ENCODE results near the gene PCBP3. TPM values are rescaled to one million over a fixed set of nuclear protein-coding genes. Genes with fewer than 3 reads are reported as not detected.

Gene PCBP3
- total RNA-seq, 1 donor from 2014 or later, result not detected

GRCh38 chr21:45899317-45900033 lies 255.9 kb downstream of the PCBP3 start:
- Histone ChIP-seq H3K27ac (ENCODE audit: low read depth, low read length) (no peak overlapping the region), H3K4me1 (ENCODE audit: control insufficient read depth in 3 of 3, insufficient read depth in 3 of 3, low read length in 3 of 3) (no peaks in the 10 kb centered on the region), H3K4me3 (ENCODE audit: low read length in 3 of 3) (no peak overlapping the region), H3K36me3 (ENCODE audit: control insufficient read depth in 3 of 3, insufficient read depth in 3 of 3, low read length in 3 of 3) (no peaks in the 10 kb centered on the region), H3K9ac (ENCODE audit: low read depth in 1 of 3, low read length in 3 of 3) (no peak overlapping the region), H3K27me3 (ENCODE audit: control insufficient read depth in 3 of 3, insufficient read depth in 3 of 3, low read length in 3 of 3) (peaks cover 9 to 31% (median 19%) of the 10 kb centered on the region in 3 donors), H3K9me3 (ENCODE audit: control insufficient read depth in 3 of 3, low read length in 3 of 3) (no peaks in the 10 kb centered on the region)

DNA sequence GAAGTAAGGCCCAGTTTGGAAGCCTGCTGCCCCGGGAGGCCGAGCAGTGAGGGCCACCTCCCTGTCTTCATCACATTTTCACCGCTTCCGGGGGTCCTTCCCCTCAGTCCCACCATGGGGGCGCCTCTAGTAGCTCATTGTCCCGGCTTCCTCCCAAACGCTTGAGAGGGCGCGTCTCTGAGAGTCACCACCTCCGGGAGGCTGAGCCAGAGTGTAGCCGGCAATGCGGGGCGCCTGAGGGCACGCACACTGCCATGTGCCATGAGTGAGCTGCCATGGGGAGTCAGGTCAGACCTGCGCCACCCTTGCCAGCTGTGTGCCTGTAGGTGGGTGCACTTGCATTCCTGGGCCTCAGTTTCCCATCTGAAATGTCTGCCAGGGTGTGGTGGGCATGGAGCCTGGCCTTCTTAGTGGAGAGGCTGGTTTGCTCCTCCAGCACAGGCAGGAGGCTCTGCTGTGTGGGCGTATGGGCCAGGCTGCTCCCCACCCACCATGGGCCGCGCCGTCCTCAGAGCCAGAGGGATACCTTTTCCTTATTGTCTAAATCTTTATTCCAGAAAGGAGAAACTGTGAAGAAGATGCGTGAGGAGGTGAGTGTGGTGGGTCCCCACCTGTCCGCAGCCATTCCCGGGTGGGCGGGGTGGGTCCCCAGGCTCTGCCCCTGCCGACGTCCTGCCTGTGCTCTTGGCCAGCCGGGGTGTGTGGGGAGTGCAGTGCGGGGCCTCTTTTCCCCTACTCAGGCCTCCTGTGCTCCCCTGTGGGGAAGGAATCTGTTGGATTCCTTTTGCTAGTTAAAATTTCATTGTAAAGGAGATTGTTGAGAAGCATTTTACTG lies 256.7 kb downstream of the PCBP3 start:
- H3K9me3 ChIP-seq (ENCODE audit: control insufficient read depth in 3 of 3, low read length in 3 of 3), result no peaks in the 10 kb centered on the region
- no peak overlapping the region for H3K27ac ChIP-seq (ENCODE audit: low read depth, low read length)
- H3K4me3 ChIP-seq (ENCODE audit: low read length in 3 of 3), result no peak overlapping the region
- H3K36me3 ChIP-seq (ENCODE audit: control insufficient read depth in 3 of 3, insufficient read depth in 3 of 3, low read length in 3 of 3), result no peaks in the 10 kb centered on the region
- no peaks in the 10 kb centered on the region for H3K4me1 ChIP-seq (ENCODE audit: control insufficient read depth in 3 of 3, insufficient read depth in 3 of 3, low read length in 3 of 3)
- peaks cover 7 to 31% (median 13%) of the 10 kb centered on the region in 3 donors for H3K27me3 ChIP-seq (ENCODE audit: control insufficient read depth in 3 of 3, insufficient read depth in 3 of 3, low read length in 3 of 3)
- no peak overlapping the region for H3K9ac ChIP-seq (ENCODE audit: low read depth in 1 of 3, low read length in 3 of 3)

DNA sequence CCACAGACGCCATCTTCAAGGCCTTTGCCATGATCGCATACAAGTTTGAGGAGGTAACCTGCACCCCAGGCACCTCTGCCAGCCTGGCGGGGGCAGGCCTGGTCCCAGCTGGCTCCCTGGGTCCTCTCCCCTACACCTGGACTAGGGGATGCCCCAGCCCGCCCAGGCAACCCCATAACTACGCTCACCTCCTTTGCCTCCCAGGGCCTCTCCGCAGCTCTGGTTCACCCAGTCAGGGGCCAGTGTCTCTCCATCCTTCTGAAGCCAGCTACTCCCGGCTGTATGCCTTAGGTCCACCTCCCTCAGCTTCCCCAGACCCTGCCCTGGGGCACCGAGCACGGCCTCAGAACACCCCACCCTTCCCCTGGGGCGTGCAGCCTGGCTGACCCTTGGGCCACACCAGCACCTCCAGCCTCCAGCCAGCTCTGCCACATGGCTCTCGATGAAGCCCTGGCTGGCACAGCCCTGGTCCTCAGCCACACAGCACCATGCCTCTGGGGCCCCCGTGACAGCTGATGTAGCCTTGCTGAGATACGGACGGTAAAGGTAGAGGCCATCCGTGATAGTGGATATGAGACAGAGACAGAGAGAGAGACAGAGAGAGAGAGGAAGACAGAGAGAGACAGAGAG lies 257.7 kb downstream of the PCBP3 start:
- no peaks in the 10 kb centered on the region for H3K36me3 ChIP-seq (ENCODE audit: control insufficient read depth in 3 of 3, insufficient read depth in 3 of 3, low read length in 3 of 3)
- H3K4me3 ChIP-seq (ENCODE audit: low read length in 3 of 3), result no peak overlapping the region
- no peak overlapping the region for H3K27ac ChIP-seq (ENCODE audit: low read depth, low read length)
- H3K9ac ChIP-seq (ENCODE audit: low read depth in 1 of 3, low read length in 3 of 3), result no peak overlapping the region
- no peaks in the 10 kb centered on the region for H3K9me3 ChIP-seq (ENCODE audit: control insufficient read depth in 3 of 3, low read length in 3 of 3)
- H3K27me3 ChIP-seq (ENCODE audit: control insufficient read depth in 3 of 3, insufficient read depth in 3 of 3, low read length in 3 of 3), result peaks cover 4 to 22% (median 7%) of the 10 kb centered on the region in 3 donors
- H3K4me1 ChIP-seq (ENCODE audit: control insufficient read depth in 3 of 3, insufficient read depth in 3 of 3, low read length in 3 of 3), result no peaks in the 10 kb centered on the region

- H3K27me3 ChIP-seq (ENCODE audit: control insufficient read depth in 3 of 3, insufficient read depth in 3 of 3, low read length in 3 of 3), result peaks cover 4 to 14% (median 7%) of the 10 kb centered on the region in 3 donors
- no peaks in the 10 kb centered on the region for H3K9me3 ChIP-seq (ENCODE audit: control insufficient read depth in 3 of 3, low read length in 3 of 3)
- H3K4me1 ChIP-seq (ENCODE audit: control insufficient read depth in 3 of 3, insufficient read depth in 3 of 3, low read length in 3 of 3), result no peaks in the 10 kb centered on the region
- no peak overlapping the region for H3K9ac ChIP-seq (ENCODE audit: low read depth in 1 of 3, low read length in 3 of 3)
- H3K4me3 ChIP-seq (ENCODE audit: low read length in 3 of 3), result no peak overlapping the region
- H3K27ac ChIP-seq (ENCODE audit: low read depth, low read length), result no peak overlapping the region
- H3K36me3 ChIP-seq (ENCODE audit: control insufficient read depth in 3 of 3, insufficient read depth in 3 of 3, low read length in 3 of 3), result no peaks in the 10 kb centered on the region
These were observed 258.9 kb downstream of the PCBP3 start for GRCh38 chr21:45902292-45902995.

- Histone ChIP-seq H3K9ac (ENCODE audit: low read depth in 1 of 3, low read length in 3 of 3) (no peak overlapping the region), H3K27me3 (ENCODE audit: control insufficient read depth in 3 of 3, insufficient read depth in 3 of 3, low read length in 3 of 3) (peaks cover 1 to 4% (median 1%) of the 10 kb centered on the region in 3 donors), H3K27ac (ENCODE audit: low read depth, low read length) (no peak overlapping the region), H3K4me3 (ENCODE audit: low read length in 3 of 3) (no peak overlapping the region), H3K36me3 (ENCODE audit: control insufficient read depth in 3 of 3, insufficient read depth in 3 of 3, low read length in 3 of 3) (no peaks in the 10 kb centered on the region), H3K4me1 (ENCODE audit: control insufficient read depth in 3 of 3, insufficient read depth in 3 of 3, low read length in 3 of 3) (no peaks in the 10 kb centered on the region), H3K9me3 (ENCODE audit: control insufficient read depth in 3 of 3, low read length in 3 of 3) (no peaks in the 10 kb centered on the region)
These were observed 261.7 kb downstream of the PCBP3 start for GRCh38 chr21:45905196-45905595.

GRCh38 chr21:45906196-45906805 lies 262.8 kb downstream of the PCBP3 start:
- H3K4me3 ChIP-seq (ENCODE audit: low read length in 3 of 3), result no peak overlapping the region
- H3K27me3 ChIP-seq (ENCODE audit: control insufficient read depth in 3 of 3, insufficient read depth in 3 of 3, low read length in 3 of 3), result peaks cover 0 to 3% (median 0%) of the 10 kb centered on the region in 3 donors
- no peaks in the 10 kb centered on the region for H3K9me3 ChIP-seq (ENCODE audit: control insufficient read depth in 3 of 3, low read length in 3 of 3)
- no peaks in the 10 kb centered on the region for H3K36me3 ChIP-seq (ENCODE audit: control insufficient read depth in 3 of 3, insufficient read depth in 3 of 3, low read length in 3 of 3)
- no peak overlapping the region for H3K27ac ChIP-seq (ENCODE audit: low read depth, low read length)
- no peaks in the 10 kb centered on the region for H3K4me1 ChIP-seq (ENCODE audit: control insufficient read depth in 3 of 3, insufficient read depth in 3 of 3, low read length in 3 of 3)
- H3K9ac ChIP-seq (ENCODE audit: low read depth in 1 of 3, low read length in 3 of 3), result no peak overlapping the region

DNA sequence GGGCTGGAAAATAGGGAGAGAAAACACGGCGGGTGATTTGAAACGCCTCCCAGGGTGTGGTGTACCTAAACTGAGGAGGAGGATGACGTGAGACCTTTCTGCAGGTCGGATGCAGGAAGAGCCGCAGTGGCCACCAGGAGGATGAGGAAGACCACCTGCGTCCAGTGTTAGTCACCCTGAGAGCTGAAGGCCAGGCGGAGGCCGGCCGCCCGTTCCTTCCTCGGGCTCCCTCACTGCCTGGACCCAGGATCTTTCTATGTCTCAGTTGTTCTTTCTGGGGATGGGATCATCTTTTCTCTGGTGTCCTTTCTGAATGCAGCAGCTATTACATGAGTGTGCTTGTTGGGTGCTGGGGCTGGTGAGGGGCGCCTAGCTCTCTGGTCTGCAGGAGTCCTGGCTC lies 263.3 kb downstream of the PCBP3 start:
- Histone ChIP-seq H3K4me3 (ENCODE audit: low read length in 3 of 3) (no peak overlapping the region), H3K36me3 (ENCODE audit: control insufficient read depth in 3 of 3, insufficient read depth in 3 of 3, low read length in 3 of 3) (no peaks in the 10 kb centered on the region), H3K4me1 (ENCODE audit: control insufficient read depth in 3 of 3, insufficient read depth in 3 of 3, low read length in 3 of 3) (no peaks in the 10 kb centered on the region), H3K9ac (ENCODE audit: low read depth in 1 of 3, low read length in 3 of 3) (no peak overlapping the region), H3K27ac (ENCODE audit: low read depth, low read length) (no peak overlapping the region), H3K9me3 (ENCODE audit: control insufficient read depth in 3 of 3, low read length in 3 of 3) (no peaks in the 10 kb centered on the region), H3K27me3 (ENCODE audit: control insufficient read depth in 3 of 3, insufficient read depth in 3 of 3, low read length in 3 of 3) (peaks cover 0 to 3% (median 0%) of the 10 kb centered on the region in 3 donors)

- Histone ChIP-seq H3K4me3 (ENCODE audit: low read length in 3 of 3) (no peak overlapping the region), H3K36me3 (ENCODE audit: control insufficient read depth in 3 of 3, insufficient read depth in 3 of 3, low read length in 3 of 3) (no peaks in the 10 kb centered on the region), H3K4me1 (ENCODE audit: control insufficient read depth in 3 of 3, insufficient read depth in 3 of 3, low read length in 3 of 3) (no peaks in the 10 kb centered on the region), H3K9me3 (ENCODE audit: control insufficient read depth in 3 of 3, low read length in 3 of 3) (no peaks in the 10 kb centered on the region), H3K27ac (ENCODE audit: low read depth, low read length) (no peak overlapping the region), H3K9ac (ENCODE audit: low read depth in 1 of 3, low read length in 3 of 3) (no peak overlapping the region), H3K27me3 (ENCODE audit: control insufficient read depth in 3 of 3, insufficient read depth in 3 of 3, low read length in 3 of 3) (peaks cover 0 to 3% (median 0%) of the 10 kb centered on the region in 3 donors)
These were observed 265.2 kb downstream of the PCBP3 start for GRCh38 chr21:45908536-45909237.

Data from skeletal muscle tissue (tissue), 4 donors.